Activated naive CD4-positive, alpha-beta T cell treated with anti-CD3 and anti-CD28 coated beads, Interleukin-2, amount 10 ng/mL, durations not matched to agents 7 days and 5 days (primary cell): Measurements from ENCODE around the gene RACGAP1.

ENCODE experiments used
- CTCF ChIA-PET: fragments of 350-600 bp; sonication (Branson Sonifier 250); formaldehyde crosslinking; loops from one replicate; lab custom pipeline; 2021; ENCODE audit warnings: antibody characterized with exemption; lab: Charles Lee
- DNase-seq: peaks from one replicate; pipeline ENCODE4 v3.0.0-alpha.2; 2020
- H3K27ac Mint-ChIP-seq: one replicate; pipeline ENCODE4 v1.8.0; 2021; ENCODE audit warnings: mild to moderate bottlenecking, moderate library complexity, mixed read lengths
- H3K27me3 Mint-ChIP-seq: one replicate; pipeline ENCODE4 v1.8.0; 2021; ENCODE audit warnings: mild to moderate bottlenecking, mixed read lengths
- H3K36me3 Mint-ChIP-seq: one replicate; pipeline ENCODE4 v1.8.0; 2021; ENCODE audit warnings: mixed read lengths
- H3K4me1 Mint-ChIP-seq: one replicate; pipeline ENCODE4 v1.8.0; 2021; ENCODE audit warnings: mixed read lengths
- H3K4me3 Mint-ChIP-seq: one replicate; pipeline ENCODE4 v1.8.0; 2021; ENCODE audit warnings: mild to moderate bottlenecking, moderate library complexity, mixed read lengths
- H3K9me3 Mint-ChIP-seq: one replicate; pipeline ENCODE4 v1.8.0; 2021; ENCODE audit warnings: mixed read lengths

Gene RACGAP1

DNA sequence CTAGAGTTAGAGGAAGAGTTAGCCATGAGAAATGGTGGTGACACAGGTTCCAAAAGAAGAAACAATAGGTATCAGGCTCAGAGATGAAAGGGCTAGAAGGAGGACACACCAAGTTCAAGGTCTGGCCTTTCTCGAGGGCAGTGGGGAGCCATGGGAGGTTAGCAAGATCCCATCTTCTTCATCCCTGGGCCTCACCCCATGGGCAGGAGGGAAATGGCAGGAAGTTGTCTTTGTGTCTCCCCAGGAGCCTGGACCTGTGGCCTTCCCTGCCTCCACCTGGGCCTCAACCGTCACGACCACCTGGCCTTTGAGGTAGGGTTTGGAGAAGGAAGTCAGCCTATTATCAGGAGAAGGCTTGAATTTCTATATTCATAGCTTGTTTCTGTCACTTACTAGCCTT is 80.6 kb downstream of the RACGAP1 start:
- Mint-ChIP-seq H3K4me1 (peaks cover 41% of the 10 kb centered on the region), H3K9me3 (no peaks in the 10 kb centered on the region), H3K4me3 (no peak overlapping the region), H3K36me3 (peaks cover 1% of the 10 kb centered on the region), H3K27ac (no peak overlapping the region), H3K27me3 (peaks cover 38% of the 10 kb centered on the region)
- no peak for DNase-seq
- CTCF ChIA-PET, result interaction anchor here (1.0 to 2.6 kb wide), 13 partner anchors 10 to 167 kb away, joined by 3 to 24 read pairs (median 6); no protein-coding TSS in a partner anchor

DNA sequence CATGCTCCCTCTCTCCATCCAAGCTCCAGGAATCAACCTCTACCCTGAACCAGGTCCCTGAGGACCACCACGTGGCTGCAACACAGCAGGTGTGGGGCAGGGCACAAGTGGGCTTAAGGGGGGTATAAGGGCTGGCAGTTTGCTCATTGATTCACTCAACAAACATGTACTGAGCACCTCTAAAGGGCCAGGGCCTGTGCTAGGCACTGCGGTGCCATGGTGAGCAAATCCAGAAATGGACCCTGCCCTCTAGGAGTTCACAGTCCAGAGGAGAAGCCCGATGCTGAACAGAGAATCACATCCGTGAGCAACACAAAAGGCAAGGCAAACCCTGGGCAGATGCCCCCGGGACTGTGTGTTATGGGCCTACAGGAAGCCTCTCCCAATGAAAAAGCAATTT is 81.2 kb downstream of the RACGAP1 start:
- Mint-ChIP-seq H3K4me1 (peaks cover 41% of the 10 kb centered on the region), H3K9me3 (no peaks in the 10 kb centered on the region), H3K4me3 (no peak overlapping the region), H3K27ac (no peak overlapping the region), H3K36me3 (peaks cover 1% of the 10 kb centered on the region), H3K27me3 (peaks cover 35% of the 10 kb centered on the region)
- DNase-seq, result no peak
- CTCF ChIA-PET, result interaction anchor here (1.6 to 3.1 kb wide), 3 partner anchors 23 to 112 kb away, joined by 5 to 17 read pairs (median 9); no protein-coding TSS in a partner anchor

- CTCF ChIA-PET, result interaction anchor here (1.3 to 3.1 kb wide), 4 partner anchors 14 to 112 kb away, joined by 3 to 17 read pairs (median 7); no protein-coding TSS in a partner anchor
- Mint-ChIP-seq H3K4me1 (peaks cover 41% of the 10 kb centered on the region), H3K4me3 (no peak overlapping the region), H3K27ac (no peak overlapping the region), H3K27me3 (peaks cover 30% of the 10 kb centered on the region), H3K36me3 (peaks cover 1% of the 10 kb centered on the region), H3K9me3 (no peaks in the 10 kb centered on the region)
- DNase-seq, result no peak
Measured at GRCh38 chr12:49943625-49943960, 81.7 kb downstream of the RACGAP1 start.

- peak; percentile 50 for DNase-seq
- CTCF ChIA-PET, result interaction anchor here (1.0 to 3.1 kb wide), 6 partner anchors 13 to 168 kb away, joined by 3 to 17 read pairs (median 4); partner anchors contain the start of gene COX14
- H3K4me3 Mint-ChIP-seq, result no peak overlapping the region
Measured at GRCh38 chr12:49942921-49943624, 82.2 kb downstream of the RACGAP1 start.

DNA sequence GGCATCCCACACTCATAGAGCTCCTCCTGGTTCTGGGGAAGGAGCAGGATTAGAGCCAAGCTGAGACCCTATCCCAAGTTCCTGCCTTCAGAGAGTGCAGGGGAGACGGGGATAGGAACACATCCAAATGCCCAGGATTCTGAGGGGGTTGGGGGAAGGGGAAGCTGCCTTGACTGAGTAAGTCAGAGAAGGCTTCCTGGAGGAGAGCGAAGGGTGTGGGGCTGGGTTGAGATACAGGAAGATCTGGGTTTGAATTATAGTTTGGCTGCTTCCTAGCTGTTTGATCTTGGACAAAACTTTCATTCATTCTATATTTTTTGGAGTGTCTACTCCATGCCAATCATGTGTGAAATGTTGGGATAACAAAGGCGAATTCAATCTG is 82.8 kb downstream of the RACGAP1 start:
- Mint-ChIP-seq H3K4me1 (peaks cover 41% of the 10 kb centered on the region), H3K27ac (peak overlapping the region; percentile 15), H3K4me3 (no peak overlapping the region), H3K9me3 (no peaks in the 10 kb centered on the region), H3K36me3 (peaks cover 1% of the 10 kb centered on the region), H3K27me3 (peaks cover 24% of the 10 kb centered on the region)
- DNase-seq, result no peak
- CTCF ChIA-PET, result interaction anchor here (0.7 to 3.1 kb wide), 7 partner anchors 13 to 169 kb away, joined by 3 to 17 read pairs (median 3); partner anchors contain the start of gene COX14

More at GRCh38 chr12:49942921-49943624, 82.2 kb downstream of the RACGAP1 start:
- Mint-ChIP-seq H3K4me1 (peaks cover 41% of the 10 kb centered on the region), H3K9me3 (no peaks in the 10 kb centered on the region), H3K27me3 (peaks cover 25% of the 10 kb centered on the region), H3K27ac (peak overlapping the region; percentile 15), H3K36me3 (peaks cover 1% of the 10 kb centered on the region)

- CTCF ChIA-PET, result interaction anchor here (0.7 to 3.1 kb wide), 4 partner anchors 26 to 170 kb away, joined by 3 to 17 read pairs (median 3); partner anchors contain the start of gene COX14
- peaks cover 1% of the 10 kb centered on the region for H3K36me3 Mint-ChIP-seq
Measured at GRCh38 chr12:49941556-49942511, 83.5 kb downstream of the RACGAP1 start.

DNA sequence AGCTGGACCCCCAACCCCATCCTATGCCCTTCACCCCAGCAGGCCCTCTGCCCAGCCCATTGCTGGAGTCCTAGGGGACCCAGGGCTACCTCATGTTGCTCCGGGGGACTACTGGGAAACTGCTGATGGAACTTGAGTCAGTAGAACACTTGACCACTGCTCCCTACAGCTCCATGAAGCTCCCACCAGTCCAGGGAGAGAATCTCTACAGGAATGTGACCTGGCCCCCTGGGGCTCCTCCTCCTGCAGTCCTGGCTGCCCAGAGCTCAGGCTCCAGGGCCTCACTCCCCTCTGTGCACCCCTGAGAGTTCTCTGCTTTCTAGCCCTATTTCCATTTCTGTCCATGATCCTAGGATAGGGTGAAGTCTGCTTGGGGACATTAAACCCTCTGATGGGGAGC is 85.6 kb downstream of the RACGAP1 start:
- Mint-ChIP-seq H3K36me3 (no peaks in the 10 kb centered on the region), H3K4me3 (no peak overlapping the region), H3K9me3 (no peaks in the 10 kb centered on the region), H3K27ac (no peak overlapping the region), H3K4me1 (peaks cover 25% of the 10 kb centered on the region), H3K27me3 (peaks cover 25% of the 10 kb centered on the region)
- CTCF ChIA-PET, result no interaction called here
- DNase-seq, result no peak

More at GRCh38 chr12:49941556-49942511, 83.5 kb downstream of the RACGAP1 start:
- Mint-ChIP-seq H3K9me3 (no peaks in the 10 kb centered on the region), H3K4me1 (peaks cover 41% of the 10 kb centered on the region), H3K27me3 (peaks cover 24% of the 10 kb centered on the region), H3K4me3 (no peak overlapping the region), H3K27ac (peak overlapping the region; percentile 71)
- DNase-seq, result no peak

GRCh38 chr12:49939307-49939706 is 86.0 kb downstream of the RACGAP1 start:
- Mint-ChIP-seq H3K36me3 (no peaks in the 10 kb centered on the region), H3K4me3 (no peak overlapping the region), H3K9me3 (no peaks in the 10 kb centered on the region), H3K27me3 (peaks cover 25% of the 10 kb centered on the region), H3K4me1 (peaks cover 21% of the 10 kb centered on the region), H3K27ac (no peak overlapping the region)
- CTCF ChIA-PET, result interaction anchor here (0.7 kb wide), 1 partner anchor 217 kb away, joined by 4 read pairs; no protein-coding TSS in a partner anchor
- no peak for DNase-seq
